ENCODE data around the gene KRTAP4-2. TPM values are rescaled to one million over a fixed set of nuclear protein-coding genes. Genes with fewer than 3 reads are reported as not detected.
"Not testable (repeated sequence)": the region's sequence is repeated elsewhere in the genome, so short reads cannot be mapped to it uniquely, and the experiment has no call there.

KRTAP4-2 gene
- polyA plus RNA-seq, 4 donors = not detected

DNA sequence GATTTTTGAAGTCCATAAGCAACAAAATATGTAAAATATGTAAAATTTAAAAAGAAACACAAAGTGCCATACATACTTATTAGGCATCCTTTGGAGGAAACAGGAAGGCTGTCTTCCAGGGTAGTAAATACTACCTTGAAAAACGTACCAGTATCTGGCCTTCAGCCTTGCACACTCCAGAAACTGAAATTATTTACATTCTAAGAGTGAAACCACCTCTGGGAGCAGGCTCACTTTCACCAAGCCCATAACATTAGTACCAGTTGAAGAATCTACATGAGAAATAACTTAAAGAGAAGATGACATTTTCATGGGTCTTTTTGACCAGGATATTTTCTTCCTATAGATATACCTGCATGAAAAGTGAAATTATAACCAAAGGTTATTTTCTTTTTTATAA is 18.0 kb upstream of the KRTAP4-2 start:
- no peak for FAIRE-seq
- Histone ChIP-seq H3K27ac (ENCODE audit: low read depth in 1 of 3, low read length in 2 of 3) (no peak overlapping the region), H3K36me3 (ENCODE audit: control insufficient read depth in 3 of 3, insufficient read depth in 2 of 3, low read depth in 1 of 3, low read length in 3 of 3) (no peaks in the 10 kb centered on the region), H3K4me3 (ENCODE audit: low read depth in 1 of 3, low read length in 3 of 3) (no peak overlapping the region), H3K9me3 (ENCODE audit: control insufficient read depth in 2 of 2, insufficient read depth in 1 of 2, low read depth in 1 of 2, low read length in 1 of 2) (no peaks in the 10 kb centered on the region), H3K4me1 (ENCODE audit: control insufficient read depth in 3 of 3, insufficient read depth in 2 of 3, low read depth in 1 of 3, low read length in 2 of 3) (no peaks in the 10 kb centered on the region), H3K27me3 (ENCODE audit: control insufficient read depth in 3 of 3, insufficient read depth in 3 of 3, low read length in 3 of 3) (peaks cover 0 to 3% (median 2%) of the 10 kb centered on the region in 3 donors)
- DNase-seq = no peak
- 7 to 24% (median 9%) methylated on average over 1 of the region's 1 CpG for WGBS, 3 donors

DNA sequence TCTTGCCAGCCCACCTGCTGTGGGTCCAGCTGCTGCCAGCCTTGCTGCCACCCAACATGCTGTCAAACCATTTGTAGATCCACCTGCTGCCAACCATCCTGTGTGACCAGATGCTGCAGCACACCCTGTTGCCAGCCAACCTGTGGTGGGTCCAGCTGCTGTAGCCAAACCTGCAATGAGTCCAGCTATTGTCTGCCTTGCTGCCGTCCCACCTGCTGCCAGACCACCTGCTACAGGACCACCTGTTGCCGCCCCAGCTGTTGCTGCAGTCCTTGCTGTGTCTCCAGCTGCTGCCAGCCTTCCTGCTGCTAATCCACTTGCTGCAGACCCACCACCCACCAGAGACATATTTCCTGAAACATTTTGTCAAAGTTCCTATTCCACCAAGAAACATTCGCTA is 12.3 kb upstream of the KRTAP4-2 start:
- Histone ChIP-seq H3K9me3 (ENCODE audit: control insufficient read depth in 2 of 2, insufficient read depth in 1 of 2, low read depth in 1 of 2, low read length in 1 of 2) (no peaks in the 10 kb centered on the region), H3K4me1 (ENCODE audit: control insufficient read depth in 3 of 3, insufficient read depth in 2 of 3, low read depth in 1 of 3, low read length in 2 of 3) (no peaks in the 10 kb centered on the region), H3K27me3 (ENCODE audit: control insufficient read depth in 3 of 3, insufficient read depth in 3 of 3, low read length in 3 of 3) (peaks cover 0 to 25% (median 2%) of the 10 kb centered on the region in 3 donors), H3K36me3 (ENCODE audit: control insufficient read depth in 3 of 3, insufficient read depth in 2 of 3, low read depth in 1 of 3, low read length in 3 of 3) (no peaks in the 10 kb centered on the region), H3K4me3 (ENCODE audit: low read depth in 1 of 3, low read length in 3 of 3) (no peak overlapping the region), H3K27ac (ENCODE audit: low read depth in 1 of 3, low read length in 2 of 3) (no peak overlapping the region)
- no peak for FAIRE-seq
- 77 to 90% (median 78%) methylated on average over 3 of the region's 3 CpGs for WGBS, 3 donors
- no peak for DNase-seq

GRCh38 chr17:41189837-41190318 is 11.9 kb upstream of the KRTAP4-2 start, which contains the start of gene KRTAP9-1:
KRTAP9-1 (plus strand) TSS chr17:41189887; CDS start chr17:41189887, 0 bp downstream.
- FAIRE-seq; DNase-seq; H3K9me3 ChIP-seq (ENCODE audit: control insufficient read depth in 2 of 2, insufficient read depth in 1 of 2, low read depth in 1 of 2, low read length in 1 of 2); H3K4me3 ChIP-seq (ENCODE audit: low read depth in 1 of 3, low read length in 3 of 3); H3K36me3 ChIP-seq (ENCODE audit: control insufficient read depth in 3 of 3, insufficient read depth in 2 of 3, low read depth in 1 of 3, low read length in 3 of 3); H3K4me1 ChIP-seq (ENCODE audit: control insufficient read depth in 3 of 3, insufficient read depth in 2 of 3, low read depth in 1 of 3, low read length in 2 of 3); H3K27ac ChIP-seq (ENCODE audit: low read depth in 1 of 3, low read length in 2 of 3): not testable (repeated sequence)
- H3K27me3 ChIP-seq (ENCODE audit: control insufficient read depth in 3 of 3, insufficient read depth in 3 of 3, low read length in 3 of 3) = peaks cover 0 to 25% (median 2%) of the 10 kb centered on the region in 3 donors
- WGBS, 3 donors = 18 to 60% (median 50%) methylated on average over 1 of the region's 1 CpG

GRCh38 chr17:41186872-41187271 is 8.9 kb upstream of the KRTAP4-2 start:
- Histone ChIP-seq H3K4me3 (ENCODE audit: low read depth in 1 of 3, low read length in 3 of 3) (no peak overlapping the region), H3K27ac (ENCODE audit: low read depth in 1 of 3, low read length in 2 of 3) (no peak overlapping the region), H3K9me3 (ENCODE audit: control insufficient read depth in 2 of 2, insufficient read depth in 1 of 2, low read depth in 1 of 2, low read length in 1 of 2) (no peaks in the 10 kb centered on the region), H3K4me1 (ENCODE audit: control insufficient read depth in 3 of 3, insufficient read depth in 2 of 3, low read depth in 1 of 3, low read length in 2 of 3) (peaks cover 0 to 7% (median 0%) of the 10 kb centered on the region in 3 donors), H3K36me3 (ENCODE audit: control insufficient read depth in 3 of 3, insufficient read depth in 2 of 3, low read depth in 1 of 3, low read length in 3 of 3) (no peaks in the 10 kb centered on the region), H3K27me3 (ENCODE audit: control insufficient read depth in 3 of 3, insufficient read depth in 3 of 3, low read length in 3 of 3) (peaks cover 0 to 33% (median 2%) of the 10 kb centered on the region in 3 donors)
- 73 to 94% (median 83%) methylated on average over 2 of the region's 2 CpGs for WGBS, 3 donors
- DNase-seq (no peak), FAIRE-seq (no peak)

GRCh38 chr17:41185001-41185400 is 7.0 kb upstream of the KRTAP4-2 start:
- no peak for DNase-seq
- Histone ChIP-seq H3K4me3 (ENCODE audit: low read depth in 1 of 3, low read length in 3 of 3) (no peak overlapping the region), H3K36me3 (ENCODE audit: control insufficient read depth in 3 of 3, insufficient read depth in 2 of 3, low read depth in 1 of 3, low read length in 3 of 3) (no peaks in the 10 kb centered on the region), H3K9me3 (ENCODE audit: control insufficient read depth in 2 of 2, insufficient read depth in 1 of 2, low read depth in 1 of 2, low read length in 1 of 2) (no peaks in the 10 kb centered on the region), H3K27ac (ENCODE audit: low read depth in 1 of 3, low read length in 2 of 3) (no peak overlapping the region), H3K4me1 (ENCODE audit: control insufficient read depth in 3 of 3, insufficient read depth in 2 of 3, low read depth in 1 of 3, low read length in 2 of 3) (peaks cover 0 to 7% (median 0%) of the 10 kb centered on the region in 3 donors), H3K27me3 (ENCODE audit: control insufficient read depth in 3 of 3, insufficient read depth in 3 of 3, low read length in 3 of 3) (peaks cover 0 to 31% (median 2%) of the 10 kb centered on the region in 3 donors)
- FAIRE-seq = no peak
- 10 to 47% (median 11%) methylated on average over 1 of the region's 1 CpG for WGBS, 3 donors

- DNase-seq (no peak), FAIRE-seq (no peak)
- Histone ChIP-seq H3K9me3 (ENCODE audit: control insufficient read depth in 2 of 2, insufficient read depth in 1 of 2, low read depth in 1 of 2, low read length in 1 of 2) (no peaks in the 10 kb centered on the region), H3K4me1 (ENCODE audit: control insufficient read depth in 3 of 3, insufficient read depth in 2 of 3, low read depth in 1 of 3, low read length in 2 of 3) (peaks cover 0 to 7% (median 0%) of the 10 kb centered on the region in 3 donors), H3K36me3 (ENCODE audit: control insufficient read depth in 3 of 3, insufficient read depth in 2 of 3, low read depth in 1 of 3, low read length in 3 of 3) (no peaks in the 10 kb centered on the region), H3K4me3 (ENCODE audit: low read depth in 1 of 3, low read length in 3 of 3) (no peak within 1 kb of the TSS), H3K27ac (ENCODE audit: low read depth in 1 of 3, low read length in 2 of 3) (no peak within 1 kb of the TSS), H3K27me3 (ENCODE audit: control insufficient read depth in 3 of 3, insufficient read depth in 3 of 3, low read length in 3 of 3) (peaks cover 0 to 32% (median 2%) of the 10 kb centered on the region in 3 donors)
- 62 to 79% (median 63%) methylated on average over 9 of the region's 9 CpGs for WGBS, 3 donors
Measured at GRCh38 chr17:41184480-41184961, 6.5 kb upstream of the KRTAP4-2 start, which contains the start of gene KRTAP4-1. KRTAP4-1 (minus strand) TSS chr17:41184911; CDS start chr17:41184854, 57 bp downstream.

DNA sequence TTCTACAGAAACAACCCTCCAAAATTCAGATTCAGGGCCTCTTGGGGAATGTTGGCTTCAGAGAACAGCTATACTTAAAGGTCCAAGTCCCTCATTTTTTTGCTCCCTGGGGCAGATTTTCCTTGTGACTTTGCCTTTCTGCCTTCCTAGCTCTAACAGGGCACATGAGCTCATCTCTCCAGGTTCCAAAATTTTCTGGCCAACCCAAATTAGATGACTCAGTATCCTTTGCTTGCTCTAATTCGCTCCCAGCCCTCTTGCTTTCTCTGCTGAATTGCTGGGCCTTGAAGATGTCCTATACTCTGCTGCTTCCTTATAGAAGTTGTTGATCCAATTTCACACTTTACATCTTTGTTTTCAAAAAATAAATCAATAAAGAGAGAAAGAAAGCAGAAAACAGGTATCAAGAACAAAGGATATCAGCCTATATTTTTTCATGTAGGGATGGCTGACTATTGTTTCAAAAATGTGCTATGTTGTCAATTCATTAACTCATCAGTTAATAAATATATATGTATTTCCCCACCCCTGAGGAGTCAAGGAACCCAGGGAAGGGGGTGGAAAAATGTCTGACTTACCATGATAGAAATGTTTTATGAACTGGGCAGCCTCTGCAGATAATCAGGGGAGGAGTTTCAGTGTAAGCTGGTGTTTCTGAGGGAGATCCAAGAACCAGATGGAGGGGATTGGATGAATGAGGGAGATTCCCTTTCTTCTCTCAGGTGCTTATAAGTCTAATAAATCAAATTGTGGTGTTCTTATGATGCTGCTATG is 1.0 kb upstream of the KRTAP4-2 start:
- H3K4me1 ChIP-seq (ENCODE audit: control insufficient read depth in 3 of 3, insufficient read depth in 2 of 3, low read depth in 1 of 3, low read length in 2 of 3) = peaks cover 0 to 7% (median 0%) of the 10 kb centered on the region in 3 donors
- H3K36me3 ChIP-seq (ENCODE audit: control insufficient read depth in 3 of 3, insufficient read depth in 2 of 3, low read depth in 1 of 3, low read length in 3 of 3) = no peaks in the 10 kb centered on the region
- 75 to 93% (median 88%) methylated on average over 1 of the region's 1 CpG for WGBS, 3 donors
- H3K9me3 ChIP-seq (ENCODE audit: control insufficient read depth in 2 of 2, insufficient read depth in 1 of 2, low read depth in 1 of 2, low read length in 1 of 2) = no peaks in the 10 kb centered on the region
- H3K4me3 ChIP-seq (ENCODE audit: low read depth in 1 of 3, low read length in 3 of 3) = no peak overlapping the region
- H3K27ac ChIP-seq (ENCODE audit: low read depth in 1 of 3, low read length in 2 of 3) = no peak overlapping the region
- no peak for DNase-seq
- H3K27me3 ChIP-seq (ENCODE audit: control insufficient read depth in 3 of 3, insufficient read depth in 3 of 3, low read length in 3 of 3) = peaks cover 0 to 38% (median 2%) of the 10 kb centered on the region in 3 donors
- no peak for FAIRE-seq

GRCh38 chr17:41178341-41178740 is 320 bp upstream of the KRTAP4-2 start:
- H3K27me3 ChIP-seq (ENCODE audit: control insufficient read depth in 3 of 3, insufficient read depth in 3 of 3, low read length in 3 of 3) = peaks cover 0 to 34% (median 2%) of the 10 kb centered on the region in 3 donors
- H3K27ac ChIP-seq (ENCODE audit: low read depth in 1 of 3, low read length in 2 of 3) = no peak overlapping the region
- no peaks in the 10 kb centered on the region for H3K36me3 ChIP-seq (ENCODE audit: control insufficient read depth in 3 of 3, insufficient read depth in 2 of 3, low read depth in 1 of 3, low read length in 3 of 3)
- DNase-seq (no peak), FAIRE-seq (no peak)
- WGBS, 3 donors = 92 to 99% (median 93%) methylated on average over 3 of the region's 3 CpGs
- H3K4me1 ChIP-seq (ENCODE audit: control insufficient read depth in 3 of 3, insufficient read depth in 2 of 3, low read depth in 1 of 3, low read length in 2 of 3) = peaks cover 0 to 7% (median 0%) of the 10 kb centered on the region in 3 donors
- H3K4me3 ChIP-seq (ENCODE audit: low read depth in 1 of 3, low read length in 3 of 3) = no peak overlapping the region
- H3K9me3 ChIP-seq (ENCODE audit: control insufficient read depth in 2 of 2, insufficient read depth in 1 of 2, low read depth in 1 of 2, low read length in 1 of 2) = no peaks in the 10 kb centered on the region
